NCI-H2196 (cell line): Measurements from ENCODE around the gene AK5.

ENCODE experiments used
- DNase-seq: peaks from one replicate; lab custom pipeline; 2025; ENCODE audit not compliant: unreplicated experiment; lab: John Stamatoyannopoulos, UW

The AK5 gene

GRCh38 chr1:77348549-77348948, 66.7 kb downstream of the AK5 start:
- no peak for DNase-seq

- DNase-seq = no peak
These were observed 67.5 kb downstream of the AK5 start for GRCh38 chr1:77349275-77349674.

DNA sequence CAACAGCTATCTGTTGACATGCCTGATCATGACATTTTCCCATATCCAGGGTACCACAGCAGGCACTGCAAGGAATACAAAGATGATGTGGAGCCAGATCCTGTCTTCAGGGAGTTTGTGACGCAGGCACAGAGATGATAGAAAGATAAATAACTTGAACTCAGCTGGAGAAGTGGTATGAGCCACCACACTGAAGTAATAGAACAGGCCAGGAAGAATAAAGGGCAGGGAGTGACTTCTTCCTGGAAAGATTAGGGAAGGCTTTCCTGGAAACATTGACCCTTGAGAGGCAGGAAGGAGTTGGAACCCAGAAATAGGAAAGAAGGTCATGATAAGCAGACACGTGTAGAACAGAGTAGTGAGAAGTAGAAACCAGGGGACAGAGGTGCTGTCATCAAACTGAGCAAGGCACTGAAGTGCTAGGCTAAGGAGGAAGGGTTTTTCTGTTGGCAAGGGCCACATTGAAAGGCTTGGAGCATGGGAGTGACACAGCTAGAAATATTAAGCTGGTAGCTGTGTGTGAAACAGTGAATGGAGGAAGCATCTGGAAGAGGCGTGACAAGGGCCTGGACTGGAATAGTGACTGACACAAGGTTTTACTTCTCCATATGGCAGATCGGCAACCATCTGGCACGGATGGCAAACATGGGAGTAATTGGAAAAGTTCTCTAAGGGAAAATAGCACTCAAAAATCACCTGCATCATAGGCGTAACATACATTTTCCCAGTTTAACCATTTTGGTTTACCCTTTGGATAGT, 68.4 kb downstream of the AK5 start:
- no peak for DNase-seq

GRCh38 chr1:77354536-77354935, 72.7 kb downstream of the AK5 start:
- no peak for DNase-seq

DNA sequence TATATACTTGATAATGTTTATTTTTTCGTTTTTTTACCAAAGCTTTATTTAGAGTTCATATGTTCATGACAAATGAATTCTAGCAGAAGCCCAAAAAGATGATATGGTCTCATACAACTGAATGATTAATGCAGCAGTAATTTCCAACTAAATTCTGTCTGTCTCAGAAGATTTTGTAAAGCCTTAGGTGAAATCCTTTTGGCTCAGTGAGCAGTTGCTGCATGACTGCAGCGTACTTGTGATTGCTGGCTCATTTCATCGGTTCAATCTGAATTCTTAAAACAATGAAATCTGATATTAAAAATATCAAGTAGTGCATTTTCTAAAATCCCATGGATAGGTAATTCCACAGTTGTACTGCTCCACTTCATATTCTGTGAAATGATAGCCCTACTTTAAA, 73.2 kb downstream of the AK5 start:
- DNase-seq = no peak

GRCh38 chr1:77356136-77356535, 74.3 kb downstream of the AK5 start:
- no peak for DNase-seq

GRCh38 chr1:77360256-77360655, 78.4 kb downstream of the AK5 start:
- DNase-seq = no peak

GRCh38 chr1:77361621-77362020, 79.8 kb downstream of the AK5 start:
- DNase-seq = no peak

GRCh38 chr1:77370161-77370560, 88.3 kb downstream of the AK5 start:
- no peak for DNase-seq

- no peak for DNase-seq
These were observed 88.9 kb downstream of the AK5 start for GRCh38 chr1:77370583-77371306.

DNA sequence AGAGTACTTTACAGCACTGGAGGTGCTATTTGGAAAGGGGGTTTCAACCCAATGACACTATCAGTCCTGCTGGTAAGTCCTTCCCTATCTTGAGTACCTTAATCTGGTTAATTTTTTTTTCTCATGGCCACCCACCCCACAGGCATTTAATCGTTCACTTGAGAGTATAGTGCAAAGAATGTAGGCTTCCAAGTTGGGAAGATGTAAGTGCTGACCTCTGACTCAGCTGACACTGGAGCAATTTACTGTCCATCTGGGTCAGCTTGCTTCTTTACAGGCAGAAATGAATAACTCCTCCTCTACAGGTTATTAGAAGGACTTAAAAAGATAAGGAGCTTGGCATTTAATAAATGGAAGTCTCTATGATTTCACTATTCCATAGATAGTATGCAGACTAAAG, 89.6 kb downstream of the AK5 start:
- no peak for DNase-seq

DNA sequence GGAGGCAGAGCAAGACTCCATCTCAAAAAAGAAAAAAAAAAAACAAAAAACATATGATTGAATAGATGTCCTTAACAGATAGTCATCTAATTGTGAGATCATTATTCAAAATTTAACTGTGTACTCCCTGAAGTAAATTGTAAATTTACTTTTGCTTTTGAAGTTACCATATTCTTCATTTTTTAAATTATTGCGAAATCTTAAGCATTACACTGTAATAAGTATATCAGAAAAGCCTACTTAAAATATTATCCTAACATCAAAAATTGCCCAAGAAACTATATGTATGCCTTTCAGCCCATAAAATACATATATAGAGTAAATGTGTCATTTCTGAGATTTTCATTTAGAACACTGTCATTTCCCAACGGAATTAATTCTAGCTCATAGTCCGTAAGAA, 91.9 kb downstream of the AK5 start:
- DNase-seq = no peak

- no peak for DNase-seq
These were observed 93.7 kb downstream of the AK5 start for GRCh38 chr1:77375541-77375940.

GRCh38 chr1:77375990-77376389, 94.2 kb downstream of the AK5 start:
- no peak for DNase-seq

DNA sequence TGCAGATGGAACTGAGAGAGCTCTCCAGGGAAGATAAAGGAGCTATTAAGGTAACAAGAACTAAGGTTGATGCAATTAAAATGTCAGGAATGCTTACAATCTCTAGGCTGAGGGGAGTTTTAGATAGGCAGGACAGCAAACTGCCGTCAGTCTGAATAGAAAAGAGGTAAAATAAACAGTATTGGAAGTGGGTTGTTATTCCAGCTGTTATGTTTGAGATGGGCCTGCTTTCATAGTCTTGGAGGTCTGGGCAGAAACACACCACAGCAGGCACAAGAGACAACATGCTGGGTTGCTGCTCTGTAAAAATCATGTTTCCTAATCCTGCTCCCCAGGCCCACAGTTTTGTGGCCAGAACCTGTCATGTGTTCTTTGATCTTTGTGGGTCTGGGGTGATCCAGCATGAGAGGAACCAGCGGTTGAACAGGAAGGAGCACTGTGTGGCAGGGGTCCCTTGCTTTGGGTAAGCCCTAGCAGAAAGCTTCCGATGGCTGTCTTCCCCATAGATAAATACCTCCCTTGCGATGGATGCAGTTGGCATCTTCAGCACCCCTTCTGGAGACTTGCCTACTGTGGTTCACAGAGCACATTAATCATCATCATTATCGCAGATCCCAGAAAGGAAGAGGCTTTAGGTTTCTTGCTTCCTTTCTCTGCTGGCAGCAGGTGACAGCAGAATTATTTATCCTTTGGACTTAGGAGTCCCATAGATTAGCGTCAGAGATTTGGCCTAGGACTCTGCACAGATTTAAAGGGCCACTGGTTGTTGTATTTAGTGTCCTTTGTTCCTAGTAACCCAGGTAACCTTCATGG, 97.1 kb downstream of the AK5 start:
- no peak for DNase-seq

GRCh38 chr1:77382366-77382765, 100.5 kb downstream of the AK5 start:
- no peak for DNase-seq

DNA sequence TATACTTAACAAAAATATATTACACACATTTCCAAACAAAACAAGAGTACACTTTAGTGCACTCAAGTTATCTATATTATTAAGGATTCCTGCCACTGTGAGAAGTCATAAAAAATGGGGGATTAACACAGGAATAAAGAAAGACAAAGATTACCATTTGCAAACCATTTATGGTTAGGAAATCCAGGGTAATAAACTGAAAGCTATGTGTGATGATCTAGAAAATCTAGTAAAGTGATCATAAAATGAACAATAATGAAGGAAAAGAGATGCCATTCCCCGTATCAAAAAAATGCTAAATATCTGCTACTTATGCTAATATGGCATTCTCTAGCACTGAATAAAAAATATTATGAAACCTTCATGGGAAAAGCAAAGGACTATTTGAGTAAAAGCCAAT, 101.4 kb downstream of the AK5 start:
- DNase-seq = no peak

DNA sequence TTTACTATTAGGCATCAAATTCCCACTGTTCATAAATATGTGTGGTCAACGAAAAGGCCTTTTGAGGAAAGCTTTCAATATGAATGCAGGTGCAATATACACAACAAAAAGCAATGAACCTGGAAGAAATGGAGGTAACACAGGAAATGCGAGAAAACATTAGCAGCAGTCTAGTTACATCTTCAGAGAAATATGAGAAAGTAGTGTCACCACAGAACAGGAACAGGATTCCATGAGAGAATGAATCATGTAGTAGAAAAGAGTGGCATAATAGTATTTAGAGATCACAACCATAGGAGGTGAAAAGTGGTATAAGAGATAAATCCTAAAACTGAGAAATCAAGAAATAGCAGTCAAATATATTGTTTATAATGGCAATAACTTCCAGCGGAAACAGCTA, 103.7 kb downstream of the AK5 start:
- DNase-seq = no peak

- DNase-seq = no peak
These were observed 104.5 kb downstream of the AK5 start for GRCh38 chr1:77386276-77386675.

GRCh38 chr1:77387553-77387952, 105.7 kb downstream of the AK5 start:
- no peak for DNase-seq

DNA sequence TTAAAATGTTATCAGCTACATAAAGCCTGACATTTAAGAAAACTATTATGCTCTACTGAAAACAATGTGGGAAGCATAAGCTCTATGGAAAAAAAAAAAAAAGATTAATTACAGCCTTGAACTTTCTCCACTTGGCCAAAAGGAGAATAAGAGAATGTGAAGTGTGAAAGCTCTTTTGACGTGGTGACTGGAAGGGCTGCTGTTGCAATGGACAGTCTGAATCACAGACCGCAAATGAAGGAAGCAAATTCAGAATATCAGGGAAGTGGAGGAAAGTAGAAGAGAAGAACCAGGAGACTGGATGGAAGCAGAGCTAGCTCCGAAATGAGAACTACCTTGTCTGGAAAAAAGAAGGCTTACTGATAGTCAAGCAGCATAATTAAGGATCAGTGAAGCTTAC, 106.8 kb downstream of the AK5 start:
- no peak for DNase-seq

DNA sequence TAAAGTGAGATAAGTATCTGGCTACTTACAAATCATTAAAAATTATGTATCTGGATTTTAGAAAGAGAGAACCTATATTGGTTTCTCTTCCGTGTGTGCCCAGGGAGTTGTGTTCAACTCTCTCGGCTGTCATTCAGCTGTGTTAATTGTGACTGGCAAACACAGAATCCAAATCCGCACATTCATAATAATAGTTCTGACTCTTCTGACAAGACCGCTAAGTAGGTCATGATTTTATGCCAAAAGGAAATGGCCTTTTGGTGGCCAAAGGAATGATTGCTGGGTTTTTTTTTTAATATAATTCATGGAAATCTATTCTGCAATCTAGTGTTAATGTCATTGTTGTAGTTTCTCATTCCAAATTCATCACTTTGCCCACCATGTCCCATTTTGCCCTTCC, 110.7 kb downstream of the AK5 start:
- DNase-seq = no peak
